HG02840 (cell line): ENCODE measurements around the gene TEX264.
"Not testable (repeated sequence)": the region's sequence is repeated elsewhere in the genome, so short reads cannot be mapped to it uniquely, and the experiment has no call there.

Experiments used
- ATAC-seq: cut with Tn5 transposase; IDR thresholded peaks from one replicate; pipeline ENCODE4 v1.9.1; 2021; ENCODE audit warnings: mild to moderate bottlenecking, moderate library complexity, moderate number of reproducible peaks; ENCODE audit not compliant: unreplicated experiment, low FRiP score

TEX264 gene

DNA sequence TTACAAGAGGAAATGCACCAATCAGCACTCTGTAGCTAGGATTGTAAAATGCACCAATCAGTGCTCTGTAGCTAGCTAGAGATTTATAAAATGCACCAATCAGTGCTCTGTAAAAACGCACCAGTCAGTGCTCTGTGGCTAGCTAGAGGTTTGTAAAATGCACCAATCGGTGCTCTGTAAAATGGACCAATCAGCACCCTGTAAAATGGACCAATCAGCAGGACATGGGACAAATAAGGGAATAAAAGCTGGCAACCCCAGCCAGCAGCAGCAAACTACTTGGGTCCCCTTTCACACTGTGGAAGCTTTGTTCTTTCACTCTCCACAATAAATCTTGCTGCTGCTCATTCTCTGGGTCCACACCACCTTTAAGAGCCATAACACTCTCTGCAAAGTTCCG, 71.3 kb downstream of the TEX264 start:
- ATAC-seq = not testable (repeated sequence)

DNA sequence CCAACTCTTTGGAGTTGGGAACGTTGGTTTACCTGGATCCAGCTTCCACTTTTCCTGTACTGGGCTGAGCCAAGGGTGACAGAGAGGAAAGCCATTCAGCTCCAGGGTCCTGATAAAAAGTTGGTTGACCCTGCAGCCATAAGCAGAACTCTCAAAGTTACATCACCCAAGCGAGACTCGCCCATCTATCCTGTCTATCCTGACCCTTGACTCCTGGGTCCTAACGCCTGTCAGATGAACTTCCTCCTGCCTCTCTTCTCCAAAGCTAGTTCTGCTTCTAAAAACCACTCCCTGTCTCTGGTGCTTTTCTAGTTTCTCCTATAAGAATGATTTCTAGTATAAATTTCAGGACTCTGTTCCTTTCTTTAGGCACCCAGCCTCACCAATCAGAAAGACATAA, 71.9 kb downstream of the TEX264 start:
- ATAC-seq = not testable (repeated sequence)

DNA sequence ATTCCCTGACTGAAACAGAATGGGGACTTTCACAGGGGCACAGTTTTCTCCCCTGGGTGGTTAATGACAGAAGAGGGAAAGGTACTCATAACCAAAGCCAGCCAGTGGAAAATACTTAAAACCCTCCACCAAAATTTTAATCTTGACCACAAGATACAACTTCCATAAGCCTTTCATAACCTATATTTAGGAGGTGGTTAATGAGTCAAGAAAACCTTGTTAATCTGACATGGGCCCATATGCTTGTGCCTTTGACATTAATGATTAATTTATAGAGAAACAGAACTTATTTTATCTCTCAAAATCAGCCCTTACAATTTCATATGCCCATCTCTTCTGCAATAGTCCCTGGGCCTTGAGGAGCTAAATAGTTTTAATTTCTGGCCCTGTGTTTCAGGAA, 76.8 kb downstream of the TEX264 start:
- no peak for ATAC-seq

DNA sequence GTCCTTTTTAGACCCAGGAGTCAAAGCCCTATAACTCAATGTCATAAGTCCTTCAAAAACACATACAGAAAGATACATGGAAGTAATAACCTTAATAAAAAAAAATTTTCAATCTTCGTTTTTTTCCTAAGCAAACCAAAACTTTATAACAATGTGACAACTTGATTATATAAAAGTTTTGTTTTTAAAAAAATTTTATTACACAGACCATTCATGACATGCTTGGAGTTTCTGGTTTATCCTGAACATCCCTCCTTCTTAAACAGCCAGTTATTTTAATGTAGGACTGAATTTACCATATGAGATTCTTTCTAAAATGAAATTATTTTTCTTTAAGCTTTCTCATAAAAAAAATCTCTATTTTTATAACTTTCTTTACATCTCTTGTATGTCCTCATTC, 77.3 kb downstream of the TEX264 start:
- ATAC-seq = no peak

DNA sequence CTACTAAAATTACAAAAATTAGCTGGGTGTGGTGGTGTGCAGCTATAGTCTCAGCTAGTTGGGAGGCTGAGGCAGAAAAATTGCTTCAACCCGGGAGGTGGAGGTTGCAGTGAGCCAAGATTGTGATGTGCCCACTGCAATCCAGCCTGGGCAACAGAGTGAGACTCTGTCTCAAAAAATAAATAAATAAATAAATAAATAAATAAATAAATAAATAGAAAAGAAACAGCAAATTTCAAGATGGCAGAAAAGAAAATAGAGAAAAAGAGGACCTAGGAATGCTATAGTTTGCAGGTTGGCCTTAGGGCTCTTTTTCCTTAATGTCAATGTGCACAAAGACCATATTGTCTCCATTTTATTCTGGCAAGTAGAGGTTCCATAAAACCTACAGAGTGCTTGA, 79.8 kb downstream of the TEX264 start:
- ATAC-seq = no peak

DNA sequence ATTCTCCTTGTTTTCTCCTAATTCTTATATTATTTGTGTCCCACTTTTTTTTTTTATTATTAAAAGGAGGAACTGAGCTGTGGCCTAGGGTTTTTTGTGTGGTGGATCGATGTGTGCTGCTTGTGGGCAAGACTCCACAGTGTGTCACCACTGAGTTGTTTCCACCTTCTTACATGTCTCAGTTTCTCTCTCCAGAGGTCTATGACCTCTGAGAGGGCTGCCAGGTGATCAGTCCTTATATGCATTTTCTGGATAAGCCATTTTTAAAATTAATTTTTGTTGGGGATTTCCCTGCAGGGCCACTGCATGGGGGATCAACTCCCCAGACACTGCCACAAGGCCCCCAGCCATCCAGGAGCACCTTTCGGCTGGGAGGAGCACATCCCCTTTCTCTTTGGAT, 80.2 kb downstream of the TEX264 start:
- no peak for ATAC-seq
